GM23338 (cell line): Measurements from ENCODE around the gene CD34. TPM values are rescaled to one million over a fixed set of nuclear protein-coding genes. Genes with fewer than 3 reads are reported as not detected.

ENCODE experiments used
- ATAC-seq: fragments of 200-7000 bp; cut with Tn5 transposase; 3 replicates; pipeline ENCODE4 v1.9.1; 2020
- DNase-seq: peaks from one replicate; pipeline ENCODE4 v3.0.0-alpha.2; 2015; ENCODE audit warnings: low spot score
- H2AFZ ChIP-seq: fragments of 200-600 bp; sonication (generic); 2 replicates; pipeline ENCODE4 v1.8.0; 2016; ENCODE audit warnings: antibody characterized with exemption, mild to moderate bottlenecking, moderate library complexity
- H3F3A ChIP-seq: fragments of 200-600 bp; sonication (generic); replicated peaks from 2 replicates; pipeline ENCODE4 v1.8.0; 2017; ENCODE audit warnings: antibody characterized with exemption, mixed run types, low read depth
- H3K27ac ChIP-seq: fragments of 200-600 bp; sonication (generic); 2 replicates; pipeline ENCODE4 v1.6.1; 2016; ENCODE audit warnings: low read depth
- H3K27me3 ChIP-seq: fragments of 200-600 bp; sonication (generic); 2 replicates; pipeline ENCODE4 v1.8.0; 2016; ENCODE audit warnings: mild to moderate bottlenecking, mixed run types, moderate library complexity; ENCODE audit not compliant: insufficient read depth
- H3K36me3 ChIP-seq: fragments of 200-600 bp; sonication (generic); 2 replicates; pipeline ENCODE4 v1.8.0; 2016; ENCODE audit warnings: mild to moderate bottlenecking; ENCODE audit not compliant: insufficient read depth
- H3K4me1 ChIP-seq: fragments of 200-600 bp; sonication (generic); 2 replicates; pipeline ENCODE4 v1.8.0; 2016; ENCODE audit warnings: mild to moderate bottlenecking, moderate library complexity; ENCODE audit not compliant: insufficient read depth
- H3K4me2 ChIP-seq: fragments of 200-600 bp; sonication (generic); 2 replicates; pipeline ENCODE4 v1.7.1; 2017; ENCODE audit warnings: mixed run types
- H3K4me3 ChIP-seq: fragments of 200-600 bp; sonication (generic); 2 replicates; pipeline ENCODE4 v1.6.1; 2016; ENCODE audit warnings: mixed run types
- H3K79me2 ChIP-seq: fragments of 200-600 bp; sonication (generic); replicated peaks from 2 replicates; pipeline ENCODE4 v1.8.0; 2017; ENCODE audit warnings: mild to moderate bottlenecking; ENCODE audit not compliant: insufficient read depth
- H3K9me2 ChIP-seq: fragments of 200-600 bp; sonication (generic); 2 replicates; pipeline ENCODE4 v1.8.0; 2017; ENCODE audit not compliant: insufficient read depth
- H4K20me1 ChIP-seq: fragments of 200-600 bp; sonication (generic); replicated peaks from 2 replicates; pipeline ENCODE4 v1.8.0; 2017; ENCODE audit warnings: mild to moderate bottlenecking; ENCODE audit not compliant: insufficient read depth
- H3K27ac Mint-ChIP-seq: 2 replicates; pipeline ENCODE4 v1.8.0; 2020; ENCODE audit warnings: inconsistent platforms, mild to moderate bottlenecking, moderate library complexity, mixed read lengths
- H3K27me3 Mint-ChIP-seq: 3 replicates; pipeline ENCODE4 v1.8.0; 2022; ENCODE audit warnings: low read depth, mild to moderate bottlenecking, moderate library complexity, mixed read lengths, inconsistent platforms; ENCODE audit not compliant: insufficient read depth, poor library complexity
- H3K36me3 Mint-ChIP-seq: 3 replicates; pipeline ENCODE4 v1.8.0; 2021; ENCODE audit warnings: low read depth, mild to moderate bottlenecking, inconsistent platforms, moderate library complexity, mixed read lengths
- H3K4me1 Mint-ChIP-seq: 3 replicates; pipeline ENCODE4 v1.8.0; 2020; ENCODE audit warnings: mild to moderate bottlenecking, inconsistent platforms, mixed read lengths
- H3K4me3 Mint-ChIP-seq: 3 replicates; pipeline ENCODE4 v1.8.0; 2021; ENCODE audit warnings: moderate library complexity, mild to moderate bottlenecking, inconsistent platforms, mixed read lengths
- H3K9me3 Mint-ChIP-seq: 3 replicates; pipeline ENCODE4 v1.8.0; 2020; ENCODE audit warnings: moderate library complexity, mild to moderate bottlenecking, inconsistent platforms, mixed read lengths
- CREB1 ChIP-seq: fragments of 250-450 bp; sonication (Bioruptor Pico); IDR thresholded peaks from 2 replicates; pipeline ENCODE4 v1.5.0; 2020; ENCODE audit warnings: low read depth, mild to moderate bottlenecking, moderate library complexity
- EZH2 ChIP-seq: fragments of 200-600 bp; sonication (generic); IDR thresholded peaks from one replicate; pipeline ENCODE4 v1.8.0; 2017; ENCODE audit warnings: antibody characterized with exemption, mild to moderate bottlenecking, low read depth; ENCODE audit not compliant: unreplicated experiment
- EZH2phosphoT487 ChIP-seq: fragments of 200-600 bp; sonication (generic); IDR thresholded peaks from one replicate; pipeline ENCODE4 v1.8.1; 2018; ENCODE audit warnings: antibody characterized with exemption; ENCODE audit not compliant: unreplicated experiment
- JUNB ChIP-seq: IDR thresholded peaks from one replicate; pipeline ENCODE4 v1.6.1; 2016; ENCODE audit warnings: antibody characterized with exemption; ENCODE audit not compliant: unreplicated experiment
- NANOG ChIP-seq: IDR thresholded peaks from 2 replicates; pipeline ENCODE4 v1.6.1; 2016; ENCODE audit warnings: antibody characterized with exemption, borderline replicate concordance
- POLR2AphosphoS5 ChIP-seq: IDR thresholded peaks from 2 replicates; pipeline ENCODE4 v1.6.1; 2016; ENCODE audit warnings: antibody characterized with exemption, low read depth
- REST ChIP-seq: IDR thresholded peaks from one replicate; pipeline ENCODE4 v1.6.1; 2018; ENCODE audit warnings: antibody characterized with exemption; ENCODE audit not compliant: unreplicated experiment
- STAT1 ChIP-seq: IDR thresholded peaks from one replicate; pipeline ENCODE4 v1.6.1; 2016; ENCODE audit warnings: antibody characterized with exemption; ENCODE audit not compliant: unreplicated experiment
- ZNF114 ChIP-seq: fragments of 250-450 bp; sonication (Bioruptor Pico); IDR thresholded peaks from 2 replicates; pipeline ENCODE4 v1.5.0; 2020; ENCODE audit warnings: mild to moderate bottlenecking, moderate library complexity
- ZNF331 ChIP-seq: fragments of 250-450 bp; sonication (Bioruptor Pico); IDR thresholded peaks from 2 replicates; pipeline ENCODE4 v1.5.0; 2020; ENCODE audit warnings: low read depth, mild to moderate bottlenecking, moderate library complexity
- polyA plus RNA-seq: library from polyadenylated mRNA; unstranded; fragments of >200 nt; fragmentation: Nextera tagmentation; extraction: Ambion mirVana; gene quantifications from 2 replicates; pipeline ENCODE4 v1.2.1, GENCODE V29; 2016
- total RNA-seq: library from RNA; depleted of rRNA; stranded (reverse); fragments of >200 nt; shearing (Covaris generic); gene quantifications from 2 replicates; pipeline ENCODE4 v1.2.3, GENCODE V29; 2014
- TF ChIP-seq, protein P1 (sequence below): IDR thresholded peaks from 2 replicates; pipeline ENCODE4 v1.6.1; 2016; ENCODE audit warnings: antibody characterized with exemption
- TF ChIP-seq, protein P2 (sequence below), 2 experiments: fragments of 200-600 bp in 1 of 2; sonication (generic) in 1 of 2; conservative IDR thresholded peaks; 2 replicates each; pipeline versions ENCODE4 v1.5.1 to v1.6.1; 2016 to 2017; ENCODE audit warnings: antibody characterized with exemption in 2 of 2, low read depth in 2 of 2, mild to moderate bottlenecking in 2 of 2, moderate library complexity in 1 of 2

CD34 gene
- total and polyA plus RNA-seq, 2 experiments from 2014 or later: 0.07 to 0.18 TPM

GRCh38 chr1:207854001-207854400, 56.9 kb downstream of the CD34 start (continued):
- no peak for TF ChIP-seq CREB1 (CRISPR knock-in tag)
- no peak for TF ChIP-seq NANOG
- no peak for TF ChIP-seq EZH2
- no peak for TF ChIP-seq POLR2AphosphoS5
- no peak for TF ChIP-seq STAT1
- TF ChIP-seq, protein P1, sequence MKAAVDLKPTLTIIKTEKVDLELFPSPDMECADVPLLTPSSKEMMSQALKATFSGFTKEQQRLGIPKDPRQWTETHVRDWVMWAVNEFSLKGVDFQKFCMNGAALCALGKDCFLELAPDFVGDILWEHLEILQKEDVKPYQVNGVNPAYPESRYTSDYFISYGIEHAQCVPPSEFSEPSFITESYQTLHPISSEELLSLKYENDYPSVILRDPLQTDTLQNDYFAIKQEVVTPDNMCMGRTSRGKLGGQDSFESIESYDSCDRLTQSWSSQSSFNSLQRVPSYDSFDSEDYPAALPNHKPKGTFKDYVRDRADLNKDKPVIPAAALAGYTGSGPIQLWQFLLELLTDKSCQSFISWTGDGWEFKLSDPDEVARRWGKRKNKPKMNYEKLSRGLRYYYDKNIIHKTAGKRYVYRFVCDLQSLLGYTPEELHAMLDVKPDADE: no peak
- no peak for TF ChIP-seq JUNB

DNA sequence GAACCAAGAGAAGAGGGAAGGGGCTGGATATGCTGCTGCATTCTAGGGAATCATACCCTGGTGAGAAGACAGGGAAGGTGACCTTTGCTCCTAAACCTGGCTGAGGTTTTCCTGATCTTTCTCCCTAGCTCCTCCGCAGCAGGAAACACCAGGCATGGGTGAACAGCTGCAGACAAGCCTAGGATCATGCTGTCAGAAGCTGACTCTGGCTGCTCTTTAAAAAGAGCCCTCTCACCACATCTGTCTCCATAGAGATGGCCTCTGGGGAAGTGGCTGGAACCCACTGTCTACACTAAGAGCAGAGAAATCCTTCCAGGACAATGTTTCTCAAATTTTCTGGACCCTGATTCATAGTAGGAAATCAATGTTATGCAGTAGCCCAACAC, 57.6 kb downstream of the CD34 start:
- no peaks in the 10 kb centered on the region for H3K27me3 ChIP-seq
- H3F3A ChIP-seq: no peaks in the 10 kb centered on the region
- H3K79me2 ChIP-seq: no peaks in the 10 kb centered on the region
- H3K4me1 ChIP-seq: peaks cover 10% of the 10 kb centered on the region
- H2AFZ ChIP-seq: no peak overlapping the region
- Mint-ChIP-seq H3K4me1 (peaks cover 8% of the 10 kb centered on the region), H3K27ac (no peak overlapping the region), H3K27me3 (peaks cover 7% of the 10 kb centered on the region), H3K36me3 (no peaks in the 10 kb centered on the region), H3K4me3 (no peak overlapping the region), H3K9me3 (no peaks in the 10 kb centered on the region)
- no peak overlapping the region for H3K27ac ChIP-seq
- no peak overlapping the region for H3K4me3 ChIP-seq
- H3K4me2 ChIP-seq: no peak overlapping the region
- 0 out of 2 replicates have a peak, but pooled peaks cover 9% of the 10 kb centered on the region for H3K9me2 ChIP-seq
- no peaks in the 10 kb centered on the region for H3K36me3 ChIP-seq
- H4K20me1 ChIP-seq: no peaks in the 10 kb centered on the region
- no peak for DNase-seq
- no peak for ATAC-seq
- TF ChIP-seq, protein P1: no peak
- TF ChIP-seq CREB1 (CRISPR knock-in tag) (no peak), JUNB (no peak), EZH2phosphoT487 (no peak), REST (no peak), EZH2 (no peak), NANOG (no peak), ZNF331 (CRISPR knock-in tag) (no peak), POLR2AphosphoS5 (no peak), STAT1 (no peak), ZNF114 (CRISPR knock-in tag) (no peak)
- TF ChIP-seq, protein P2, sequence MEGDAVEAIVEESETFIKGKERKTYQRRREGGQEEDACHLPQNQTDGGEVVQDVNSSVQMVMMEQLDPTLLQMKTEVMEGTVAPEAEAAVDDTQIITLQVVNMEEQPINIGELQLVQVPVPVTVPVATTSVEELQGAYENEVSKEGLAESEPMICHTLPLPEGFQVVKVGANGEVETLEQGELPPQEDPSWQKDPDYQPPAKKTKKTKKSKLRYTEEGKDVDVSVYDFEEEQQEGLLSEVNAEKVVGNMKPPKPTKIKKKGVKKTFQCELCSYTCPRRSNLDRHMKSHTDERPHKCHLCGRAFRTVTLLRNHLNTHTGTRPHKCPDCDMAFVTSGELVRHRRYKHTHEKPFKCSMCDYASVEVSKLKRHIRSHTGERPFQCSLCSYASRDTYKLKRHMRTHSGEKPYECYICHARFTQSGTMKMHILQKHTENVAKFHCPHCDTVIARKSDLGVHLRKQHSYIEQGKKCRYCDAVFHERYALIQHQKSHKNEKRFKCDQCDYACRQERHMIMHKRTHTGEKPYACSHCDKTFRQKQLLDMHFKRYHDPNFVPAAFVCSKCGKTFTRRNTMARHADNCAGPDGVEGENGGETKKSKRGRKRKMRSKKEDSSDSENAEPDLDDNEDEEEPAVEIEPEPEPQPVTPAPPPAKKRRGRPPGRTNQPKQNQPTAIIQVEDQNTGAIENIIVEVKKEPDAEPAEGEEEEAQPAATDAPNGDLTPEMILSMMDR (conservative IDR thresholded peaks at IDR 0.05; ENCODE audit: low read depth in 2 of 2): no peak
